GM18517 (cell line): ENCODE data around the gene SLC2A5.
"Not testable (repeated sequence)": the region's sequence is repeated elsewhere in the genome, so short reads cannot be mapped to it uniquely, and the experiment has no call there.

Source experiments
- ATAC-seq: cut with Tn5 transposase; IDR thresholded peaks from one replicate; pipeline ENCODE4 v1.9.1; 2021; ENCODE audit warnings: mild to moderate bottlenecking, moderate library complexity; ENCODE audit not compliant: unreplicated experiment

Gene SLC2A5

GRCh38 chr1:9037476-9038337 is 31.7 kb downstream of the SLC2A5 start:
- no peak for ATAC-seq

DNA sequence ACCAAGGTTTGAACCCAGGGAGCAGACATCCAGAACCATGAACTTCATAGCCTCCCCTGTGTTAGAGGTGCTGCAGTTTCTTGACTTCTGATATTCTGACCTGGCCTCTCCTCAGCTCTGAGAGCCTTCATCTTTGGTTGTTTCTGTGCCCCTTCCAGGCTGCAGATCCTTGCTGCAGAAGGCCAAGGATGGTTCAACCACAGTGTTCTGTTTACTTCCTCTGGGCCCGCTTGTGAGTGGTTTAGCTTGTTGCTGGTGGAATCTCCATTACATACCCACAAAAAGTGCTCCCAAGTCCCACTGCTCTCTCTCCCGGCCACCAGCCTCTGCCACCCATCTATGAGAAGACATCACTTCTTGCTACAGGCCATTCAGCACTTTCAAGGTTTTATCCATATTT is 34.2 kb downstream of the SLC2A5 start:
- no peak for ATAC-seq

- no peak for ATAC-seq
Observed at GRCh38 chr1:9033363-9033762, 36.1 kb downstream of the SLC2A5 start.

GRCh38 chr1:9031484-9032259 is 37.8 kb downstream of the SLC2A5 start:
- ATAC-seq = no peak

GRCh38 chr1:9031077-9031476 is 38.4 kb downstream of the SLC2A5 start:
- not testable (repeated sequence) for ATAC-seq

DNA sequence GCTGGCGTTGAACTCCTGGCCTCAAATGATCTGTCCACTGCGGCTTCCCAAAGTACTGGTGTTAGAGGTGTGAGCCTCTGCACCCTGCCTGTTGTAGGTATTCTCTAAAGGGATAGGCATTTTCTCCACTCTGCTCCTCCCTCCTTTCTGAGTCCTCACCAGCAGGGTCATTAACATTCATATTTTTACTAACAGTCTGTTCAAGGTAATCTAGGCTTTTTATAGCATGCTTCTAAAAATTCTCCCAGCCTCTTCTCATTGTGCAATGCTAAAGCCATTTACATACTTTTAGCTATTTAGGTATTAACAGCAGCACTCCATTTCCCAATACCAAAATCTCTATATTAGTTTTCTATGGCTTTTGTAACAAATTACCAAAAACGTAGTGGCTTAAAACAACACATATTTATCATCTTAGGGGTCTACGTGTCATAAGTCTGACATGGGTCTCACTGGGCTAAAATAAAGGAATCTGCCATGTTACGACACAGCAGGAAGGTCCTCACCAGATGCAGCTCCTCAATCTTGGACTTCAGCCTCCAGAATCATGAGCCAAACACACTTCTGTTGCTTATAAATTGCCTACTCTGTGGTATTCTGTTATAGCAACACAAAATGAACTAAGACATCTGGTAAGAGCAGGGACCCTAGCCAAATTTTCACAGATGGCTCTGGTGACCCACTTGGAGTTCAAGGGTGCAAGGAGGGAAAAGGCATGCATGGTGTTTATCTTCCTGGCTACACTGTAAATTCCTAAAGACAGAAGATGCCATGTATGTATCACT is 40.3 kb downstream of the SLC2A5 start:
- no peak for ATAC-seq

- ATAC-seq = no peak
Observed at GRCh38 chr1:9027307-9027706, 42.1 kb downstream of the SLC2A5 start.

GRCh38 chr1:9025449-9025848 is 44.0 kb downstream of the SLC2A5 start:
- ATAC-seq = no peak

DNA sequence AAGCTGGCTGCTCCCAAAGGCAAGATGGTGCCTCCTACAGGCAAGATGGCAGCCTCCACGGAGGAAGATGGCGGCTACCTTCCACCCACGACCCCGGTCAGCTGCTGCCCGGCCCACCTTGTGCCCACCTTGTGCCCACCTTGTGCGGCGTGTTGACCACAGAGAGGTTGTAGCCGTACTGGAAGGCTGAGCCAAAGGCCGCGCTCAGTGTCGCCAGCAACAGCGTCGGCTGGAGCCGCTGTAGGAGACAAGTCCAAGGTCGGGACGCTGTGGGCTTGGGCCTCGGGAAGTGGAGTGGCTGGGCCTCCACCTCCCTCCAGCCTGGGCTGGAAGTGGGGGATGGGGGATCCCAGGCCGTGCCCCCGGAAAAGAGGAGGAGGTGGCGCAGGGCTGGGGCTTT is 44.6 kb downstream of the SLC2A5 start:
- ATAC-seq = no peak

- ATAC-seq = no peak
Observed at GRCh38 chr1:9022773-9023172, 46.7 kb downstream of the SLC2A5 start.

GRCh38 chr1:9022026-9022738 is 47.3 kb downstream of the SLC2A5 start:
- not testable (repeated sequence) for ATAC-seq

GRCh38 chr1:9020305-9020704 is 49.1 kb downstream of the SLC2A5 start:
- no peak for ATAC-seq

DNA sequence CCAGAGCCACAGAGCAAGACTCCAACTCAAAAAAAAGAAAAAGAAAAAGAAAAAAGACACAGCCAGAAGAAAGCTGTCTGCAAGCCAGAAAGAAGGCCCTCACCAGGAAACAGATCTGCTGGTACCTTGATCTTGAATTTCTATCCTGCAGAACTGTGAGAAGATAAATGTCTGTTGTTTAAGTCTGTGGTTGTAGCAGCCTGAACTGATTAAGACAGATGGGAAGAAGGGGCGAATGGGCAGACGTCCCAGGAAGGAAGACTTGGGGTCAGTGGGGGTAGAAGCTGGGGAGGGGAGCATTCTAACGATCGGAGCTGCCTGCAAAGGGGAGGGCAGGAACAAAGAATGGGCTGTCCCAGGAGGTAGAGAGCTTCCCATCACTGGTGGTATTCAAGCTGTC is 49.5 kb downstream of the SLC2A5 start:
- no peak for ATAC-seq

DNA sequence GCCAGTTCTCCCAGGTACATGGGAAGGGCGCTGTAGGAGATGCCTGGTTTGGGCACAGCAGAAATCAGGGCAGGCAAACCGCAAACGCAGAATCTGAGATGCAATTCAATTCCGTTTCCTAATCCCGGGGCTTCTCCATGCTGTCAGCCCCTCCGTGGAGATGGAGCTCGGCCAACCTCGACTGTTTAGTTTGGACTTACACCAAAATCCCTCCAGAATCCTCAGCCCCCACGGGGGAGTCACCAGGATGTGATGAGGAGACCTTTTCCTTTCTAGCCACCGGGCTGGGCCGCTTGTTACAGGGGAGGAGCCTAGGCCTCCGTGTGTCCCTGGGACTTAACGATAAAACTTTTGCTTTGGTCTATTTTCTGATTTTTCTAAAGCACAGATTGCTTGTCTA is 51.1 kb downstream of the SLC2A5 start:
- no peak for ATAC-seq

DNA sequence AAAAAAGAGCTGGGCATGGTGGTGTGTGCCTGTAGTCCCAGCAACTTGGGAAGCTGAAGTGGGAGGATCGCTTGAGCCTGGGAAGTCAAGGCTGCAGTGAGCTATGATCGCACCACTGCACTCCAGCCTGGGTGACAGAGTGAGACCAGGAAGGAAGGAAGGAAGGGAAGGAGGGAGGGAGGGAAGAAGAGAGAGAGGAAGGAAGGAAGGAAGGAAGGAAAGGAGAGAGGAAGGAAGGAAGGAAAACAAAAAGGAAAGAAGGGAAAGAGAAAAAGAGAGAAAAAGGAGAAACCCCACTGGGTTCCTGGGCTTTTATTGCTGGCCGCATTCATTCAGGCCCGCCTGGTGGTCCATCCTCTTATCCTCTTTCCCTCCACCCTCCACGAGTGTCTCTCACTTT is 53.0 kb downstream of the SLC2A5 start:
- ATAC-seq = no peak

DNA sequence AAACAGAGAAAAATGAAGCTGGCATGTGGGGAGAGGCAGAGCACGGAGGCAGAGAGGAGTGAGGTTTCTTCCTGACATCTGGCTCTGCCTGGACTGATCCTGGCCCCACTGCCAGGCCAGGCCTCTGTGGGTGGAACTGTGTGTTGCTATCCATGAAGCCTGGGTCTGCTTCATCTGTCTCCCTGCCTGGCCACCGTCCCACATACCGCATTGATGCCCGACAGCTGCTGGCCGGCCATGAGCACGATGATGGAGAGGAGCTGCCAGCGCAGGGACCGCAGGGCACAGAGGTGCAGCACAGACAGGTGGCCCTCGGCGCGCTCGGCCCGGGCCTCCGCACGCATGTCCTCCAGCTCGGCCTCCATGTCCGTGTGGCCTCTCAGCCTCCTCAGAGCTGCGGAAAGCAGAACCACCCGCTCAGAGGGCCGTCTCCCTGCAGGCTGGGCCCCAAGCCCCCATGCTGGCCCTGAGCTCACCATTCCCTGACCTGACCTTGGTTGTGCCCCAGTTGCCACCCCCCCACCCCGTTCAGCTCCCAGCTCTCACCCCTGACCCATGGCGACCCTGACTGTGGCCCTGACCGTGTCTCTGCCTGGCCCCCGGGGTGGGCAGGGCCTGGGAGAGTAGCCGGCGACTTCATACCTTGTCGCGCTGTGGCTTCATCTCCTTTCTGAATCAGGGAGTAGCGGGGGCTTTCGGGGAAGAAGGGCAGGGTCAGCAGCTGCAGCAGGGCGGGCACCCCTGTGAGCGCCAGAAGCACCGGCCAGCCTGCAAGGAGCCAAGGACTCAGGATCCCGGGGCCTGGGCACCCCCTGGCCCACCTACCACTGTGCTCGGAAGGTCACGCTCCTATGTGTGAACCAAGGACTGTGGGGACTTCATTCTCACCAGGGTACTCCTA is 54.7 kb downstream of the SLC2A5 start:
- ATAC-seq = no peak

- no peak for ATAC-seq
Observed at GRCh38 chr1:9013819-9014218, 55.6 kb downstream of the SLC2A5 start.

- no peak for ATAC-seq
Observed at GRCh38 chr1:9010781-9011323, 58.6 kb downstream of the SLC2A5 start.
